AML-193 (cell line): Measurements from ENCODE around the gene PGGHG.
"Not testable (repeated sequence)": the region's sequence is repeated elsewhere in the genome, so short reads cannot be mapped to it uniquely, and the experiment has no call there.

Source experiments
- DNase-seq, 2 experiments: peaks; one replicate each; lab custom pipeline; 2025; lab: John Stamatoyannopoulos, UW

Gene PGGHG

DNA sequence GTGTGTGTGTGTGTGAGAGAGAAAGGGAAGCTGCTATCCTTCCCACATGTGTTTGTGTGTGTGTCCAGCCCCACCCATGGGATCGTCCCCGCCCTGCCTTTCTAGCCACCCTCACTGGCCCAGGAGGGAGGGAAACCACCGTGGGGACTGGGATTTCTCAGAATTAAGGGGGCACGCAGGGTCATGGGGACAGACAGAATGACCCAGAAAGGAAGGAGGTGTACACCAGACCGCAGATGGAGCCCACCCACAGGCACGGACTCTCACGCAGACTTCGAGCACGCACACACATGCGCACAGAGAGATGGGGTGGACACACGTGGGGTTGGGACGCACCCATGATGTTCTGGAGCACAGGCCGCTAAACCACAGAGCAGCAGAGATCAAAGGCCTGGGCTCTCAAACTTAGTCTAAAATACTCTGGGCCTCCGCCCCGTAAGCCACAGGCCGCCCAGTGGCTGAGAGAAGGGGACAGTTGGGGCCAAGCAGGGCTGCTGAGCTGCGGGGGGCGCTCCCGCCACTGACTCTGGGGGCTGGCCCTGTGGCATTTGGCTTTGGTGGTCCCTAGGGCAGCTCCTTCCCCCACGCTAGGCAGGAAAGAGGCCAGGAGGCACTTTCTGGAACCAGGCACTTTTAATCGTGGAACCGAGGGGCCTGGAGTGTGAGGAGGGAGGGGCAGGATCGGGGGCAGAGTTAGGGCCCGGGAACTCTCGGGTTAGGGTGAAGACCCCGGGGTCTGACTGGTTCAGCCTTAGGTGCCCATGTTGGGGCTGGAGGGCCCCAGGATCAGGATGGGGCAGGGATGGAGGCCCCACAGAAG, 8.9 kb downstream of the PGGHG start:
- no peak for DNase-seq

DNA sequence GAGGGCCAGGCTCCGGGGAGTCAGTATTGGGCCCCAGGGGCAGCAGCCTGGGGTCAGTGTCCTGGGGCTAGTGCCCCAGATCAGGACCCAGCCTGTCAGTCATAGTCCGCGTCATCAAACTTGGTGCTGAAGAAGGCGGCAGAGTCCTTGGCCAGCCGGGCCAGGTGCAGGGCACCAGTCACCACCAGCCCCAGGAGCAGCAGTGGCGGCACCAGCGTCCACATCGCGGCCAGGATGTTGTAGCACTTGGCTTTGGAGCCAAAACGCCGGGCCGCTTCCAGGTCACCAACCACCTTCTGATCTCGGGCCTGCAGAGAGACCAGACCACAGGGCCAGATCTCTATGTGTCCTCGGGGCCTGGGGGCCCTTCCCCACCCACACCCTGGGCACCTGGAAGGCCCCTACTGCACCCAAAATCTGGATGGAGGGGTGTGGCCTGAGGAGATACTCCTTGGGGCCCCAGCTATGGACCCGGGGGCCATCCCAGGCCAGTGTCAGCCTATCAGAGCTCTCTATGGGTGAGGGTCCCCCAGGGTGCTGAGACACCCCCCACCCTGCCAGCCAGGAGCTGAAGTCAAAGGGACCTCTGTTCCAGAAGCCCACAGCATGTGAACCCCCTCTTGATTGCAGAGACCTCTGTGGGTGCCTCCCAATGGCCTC, 9.6 kb downstream of the PGGHG start:
- no peak for DNase-seq

DNA sequence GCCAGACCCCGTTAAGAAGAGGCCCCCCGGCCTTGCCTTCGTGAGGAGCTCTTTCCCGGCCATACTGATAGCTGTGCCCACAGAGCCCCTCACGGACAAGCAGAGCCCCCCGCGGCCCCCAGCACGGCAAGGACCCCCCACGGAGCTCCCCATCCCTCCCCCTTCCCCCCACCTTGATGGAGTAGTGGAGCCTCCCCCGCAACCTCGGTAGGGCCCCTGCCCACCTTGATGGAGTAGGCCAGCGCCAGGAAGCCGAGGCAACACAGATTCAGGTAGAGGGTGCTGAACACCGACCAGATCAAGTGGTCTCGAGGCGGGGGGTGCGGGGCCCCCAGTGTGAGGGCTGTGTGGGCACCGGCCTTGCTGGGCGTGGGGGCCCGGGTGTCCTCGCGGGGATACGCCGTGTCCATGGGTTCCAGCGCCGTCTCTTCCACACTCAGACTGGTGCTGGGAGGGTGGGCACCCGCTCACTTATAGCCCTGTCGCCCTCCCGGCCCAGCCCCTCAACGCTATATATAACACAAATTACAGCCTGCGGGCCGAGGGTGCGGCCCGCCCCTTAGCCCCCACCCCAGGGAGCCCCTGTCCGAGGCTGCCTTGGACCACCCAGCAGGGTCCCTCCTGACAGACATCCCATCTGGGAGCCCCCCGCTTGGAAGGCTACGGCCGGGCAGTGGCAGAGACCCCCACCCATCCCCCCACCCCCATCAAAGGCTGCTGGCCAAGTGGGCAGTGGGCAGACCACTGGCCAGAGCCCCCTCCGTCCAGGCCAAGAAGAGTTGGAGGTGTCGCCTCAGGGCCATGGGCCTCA, 10.4 kb downstream of the PGGHG start, which contains the start of gene IFITM5:
Gene IFITM5, minus strand, starts transcription at position 446 of the 811 bp plus-strand sequence. Its CDS starts 36 bp downstream, at position 410.
- DNase-seq, result no peak

DNA sequence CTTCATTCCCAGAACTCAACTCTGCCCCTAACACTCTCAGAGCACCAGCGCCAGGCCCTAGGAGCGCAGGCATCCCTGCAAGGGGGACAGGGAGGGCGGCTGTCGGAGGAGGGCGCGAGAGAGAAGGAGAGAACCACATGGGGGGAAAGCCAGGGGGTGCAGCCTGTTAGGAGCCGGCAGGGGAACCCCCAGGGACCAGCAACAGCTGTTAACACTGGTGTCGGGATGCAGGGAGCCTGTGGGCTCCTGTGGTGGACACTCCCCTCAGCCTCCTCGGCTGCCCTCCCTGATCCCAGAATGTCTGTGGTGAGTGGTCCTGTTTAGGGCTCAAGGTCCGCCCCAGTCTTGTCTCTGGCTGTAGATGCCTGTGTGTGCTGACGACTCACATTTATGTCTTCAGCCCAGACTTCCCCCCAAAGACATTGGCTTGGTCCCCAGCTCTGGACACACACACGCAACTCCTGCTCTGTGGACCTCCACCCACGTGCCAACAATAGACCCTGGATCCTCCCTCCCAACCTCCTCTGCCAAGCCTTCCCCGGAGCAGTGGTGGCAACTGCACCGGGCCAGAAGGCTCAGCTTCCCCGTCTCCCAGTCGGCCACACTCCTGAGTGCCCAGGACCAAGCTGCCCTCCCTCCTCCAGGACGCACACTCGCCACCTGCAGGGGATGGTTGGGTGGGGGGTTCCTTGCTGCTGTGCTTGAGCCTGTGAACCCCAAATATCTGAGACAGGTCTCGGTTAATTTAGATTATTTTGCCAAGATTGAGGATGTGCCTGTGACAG, 11.2 kb downstream of the PGGHG start:
- DNase-seq, result no peak

DNA sequence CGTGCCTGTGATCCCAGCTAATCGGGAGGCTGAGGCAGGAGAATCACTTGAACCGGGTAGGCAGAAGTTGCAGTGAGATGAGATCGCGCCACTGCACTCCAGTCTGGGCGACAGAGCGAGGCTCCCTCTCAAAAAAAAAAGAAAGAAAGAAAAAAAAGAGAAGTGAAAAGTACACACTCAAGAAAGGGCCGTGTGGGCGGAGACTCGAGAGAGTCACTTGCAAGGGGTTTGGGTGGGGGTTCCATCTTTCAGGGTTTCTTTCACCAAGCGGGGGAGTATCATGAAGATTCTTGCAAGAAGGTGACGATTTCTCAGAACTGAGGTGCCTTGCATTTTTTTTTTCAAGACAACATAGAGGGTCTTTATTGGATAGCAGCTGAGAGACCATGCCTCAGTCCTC, 14.4 kb downstream of the PGGHG start:
- DNase-seq, result no peak

DNA sequence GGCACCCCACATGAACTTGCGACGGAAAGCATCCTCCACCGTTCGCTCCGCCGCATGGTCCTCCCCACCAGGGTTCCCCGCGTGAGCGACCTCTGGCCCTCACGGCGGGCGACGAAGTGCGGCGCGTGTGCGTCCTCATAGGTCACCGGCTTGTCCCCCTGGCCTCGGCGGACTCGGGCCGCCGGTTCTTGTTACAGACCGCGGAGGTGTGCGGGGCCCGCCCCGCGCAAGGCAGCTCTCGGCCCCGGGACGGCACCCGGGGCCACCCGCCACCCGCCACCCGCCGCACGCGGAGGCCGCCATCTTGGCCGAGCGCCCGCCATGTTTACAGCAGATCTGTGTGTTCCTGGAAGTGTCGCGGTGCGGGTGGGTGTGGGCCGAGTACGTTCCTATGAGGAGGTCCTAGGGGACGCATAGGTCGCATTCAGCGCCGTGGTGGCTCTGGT, 15.2 kb downstream of the PGGHG start:
- no peak for DNase-seq

DNA sequence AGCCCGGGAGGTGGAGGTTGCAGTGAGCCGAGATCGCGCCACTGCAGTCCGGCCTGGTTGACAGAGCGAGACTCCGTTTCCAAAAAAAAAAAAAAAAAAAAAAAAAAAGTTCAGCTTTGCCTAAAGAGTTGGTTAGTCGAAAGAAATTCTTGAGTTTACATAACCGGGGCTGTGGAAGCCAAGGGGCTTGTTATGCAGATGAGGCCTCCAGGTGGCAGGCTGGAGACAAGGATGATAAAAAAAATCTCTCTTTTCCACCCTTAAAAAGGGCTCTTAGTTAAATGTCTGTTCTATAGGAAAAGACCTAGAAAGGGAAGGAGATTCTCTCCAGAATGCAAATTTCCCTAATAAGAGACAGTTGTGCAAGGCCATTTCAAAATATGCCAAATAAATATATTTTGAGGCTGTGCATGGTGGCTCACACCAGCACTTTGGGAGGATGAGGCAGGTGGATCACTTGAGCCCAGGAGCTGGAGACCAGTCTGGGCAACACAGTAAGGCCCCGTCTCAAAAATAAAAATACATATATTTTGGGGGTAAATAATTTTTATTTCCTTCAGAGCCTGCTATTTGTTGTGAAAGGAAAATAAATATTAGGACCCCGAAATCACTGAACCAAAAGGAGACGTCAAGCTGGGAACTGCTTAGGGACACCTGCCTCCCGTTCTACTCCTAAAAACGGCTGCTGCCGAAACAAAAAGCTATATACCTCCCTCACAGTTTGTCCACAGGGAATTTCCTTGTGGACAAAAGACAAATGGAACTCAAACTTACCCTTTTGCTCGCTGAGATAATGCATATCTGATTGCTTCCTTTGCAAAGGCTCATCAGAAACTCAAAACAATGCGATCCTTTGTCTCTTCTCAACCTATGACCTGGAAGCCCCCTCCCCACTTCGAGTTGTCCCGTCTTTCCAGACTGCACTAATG, 16.3 kb downstream of the PGGHG start:
- peak; percentile 63 to 65 for DNase-seq

DNA sequence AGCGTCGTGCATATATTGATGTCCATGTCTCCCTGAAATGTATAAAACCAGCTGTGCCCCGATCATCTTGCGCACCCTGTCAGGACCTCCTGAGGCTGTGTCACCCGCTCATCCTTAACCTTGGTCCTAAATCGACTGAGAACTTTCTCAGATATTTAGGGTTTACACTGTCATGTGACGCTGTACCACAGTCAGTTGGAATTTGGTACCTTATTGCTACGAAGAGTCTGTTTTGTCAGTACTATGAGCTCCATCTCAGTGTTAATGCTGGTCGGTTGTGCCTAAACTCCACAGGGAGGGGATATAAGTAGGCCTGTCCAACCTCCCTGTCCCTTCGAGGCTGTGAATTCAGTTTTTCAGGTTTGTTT, 16.9 kb downstream of the PGGHG start:
- no peak for DNase-seq

DNA sequence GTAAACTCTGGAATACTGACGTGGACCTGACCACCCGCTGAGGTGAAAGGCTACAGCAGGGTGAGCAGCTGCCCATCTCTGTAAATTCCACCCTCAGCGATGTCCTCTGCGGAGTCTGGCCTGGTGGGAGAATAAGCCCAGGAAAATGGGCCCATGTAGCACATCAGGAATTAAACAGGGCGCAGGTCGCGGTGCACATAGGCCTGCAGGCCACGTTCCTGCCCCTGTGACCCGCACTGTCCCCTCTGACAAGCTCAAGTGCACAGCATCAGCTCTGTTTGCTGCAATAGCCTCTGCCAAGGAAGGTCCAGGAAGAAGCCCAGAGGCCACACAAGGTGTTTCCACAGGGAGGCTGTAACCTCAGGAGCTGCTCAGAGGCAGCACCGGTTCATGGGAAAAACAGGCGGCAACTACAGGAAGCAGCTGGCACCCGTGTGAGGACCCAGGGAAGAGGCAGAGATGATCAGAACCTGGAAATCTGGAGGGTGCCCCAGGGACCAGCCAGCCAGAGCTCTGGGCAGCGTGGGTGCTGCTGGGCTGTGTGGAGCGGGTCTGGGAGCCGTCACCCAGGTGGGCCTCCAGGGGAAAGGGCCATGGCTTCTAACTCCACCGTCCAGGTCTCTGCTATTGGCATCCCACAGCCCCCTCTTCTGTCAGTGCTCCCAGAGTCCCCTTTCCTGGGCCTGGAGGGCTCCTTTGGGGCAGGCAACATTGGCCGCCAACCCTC, 17.9 kb downstream of the PGGHG start:
- no peak for DNase-seq

DNA sequence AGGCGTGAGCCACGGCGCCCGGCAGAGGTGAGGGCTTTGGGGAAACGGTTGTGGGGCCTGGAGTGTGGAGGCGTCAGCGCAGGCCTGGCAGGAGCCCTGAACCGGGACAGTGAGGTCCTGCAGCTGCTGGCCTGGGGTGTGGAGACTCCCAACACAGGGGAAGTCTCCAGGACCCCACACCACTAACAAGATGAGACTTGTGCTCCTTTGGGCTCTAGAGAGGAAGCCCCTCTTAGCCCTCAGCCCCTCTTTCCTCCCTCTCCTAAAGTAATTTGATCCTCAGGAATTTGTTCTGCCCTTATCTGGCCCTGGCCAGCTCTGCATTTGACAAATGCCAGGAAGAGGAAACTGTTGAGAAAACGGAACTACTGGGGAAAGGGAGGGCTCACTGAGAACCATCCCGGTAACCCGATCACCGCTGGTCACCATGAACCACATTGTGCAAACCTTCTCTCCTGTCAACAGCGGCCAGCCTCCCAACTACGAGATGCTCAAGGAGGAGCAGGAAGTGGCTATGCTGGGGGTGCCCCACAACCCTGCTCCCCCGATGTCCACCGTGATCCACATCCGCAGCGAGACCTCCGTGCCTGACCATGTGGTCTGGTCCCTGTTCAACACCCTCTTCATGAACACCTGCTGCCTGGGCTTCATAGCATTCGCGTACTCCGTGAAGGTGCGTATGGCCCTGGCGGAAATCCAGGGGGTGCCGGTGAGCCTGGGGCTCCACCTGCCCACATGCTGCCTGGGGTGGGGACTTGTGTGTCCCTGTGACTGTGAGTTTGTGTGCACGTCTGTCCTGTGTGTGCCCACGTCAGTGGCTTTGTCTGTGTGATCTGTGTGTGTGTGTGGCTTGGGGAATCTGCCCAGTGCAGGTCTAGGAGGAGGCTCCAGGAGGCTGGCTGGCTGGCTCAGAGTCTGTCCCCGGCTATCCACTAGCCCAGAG, 19.1 kb downstream of the PGGHG start, which contains the start of gene IFITM2:
Gene IFITM2, plus strand, starts transcription at position 51 of the 943 bp plus-strand sequence. Its CDS starts 377 bp downstream, at position 428.
- peak; percentile 93 to 96 for DNase-seq

DNA sequence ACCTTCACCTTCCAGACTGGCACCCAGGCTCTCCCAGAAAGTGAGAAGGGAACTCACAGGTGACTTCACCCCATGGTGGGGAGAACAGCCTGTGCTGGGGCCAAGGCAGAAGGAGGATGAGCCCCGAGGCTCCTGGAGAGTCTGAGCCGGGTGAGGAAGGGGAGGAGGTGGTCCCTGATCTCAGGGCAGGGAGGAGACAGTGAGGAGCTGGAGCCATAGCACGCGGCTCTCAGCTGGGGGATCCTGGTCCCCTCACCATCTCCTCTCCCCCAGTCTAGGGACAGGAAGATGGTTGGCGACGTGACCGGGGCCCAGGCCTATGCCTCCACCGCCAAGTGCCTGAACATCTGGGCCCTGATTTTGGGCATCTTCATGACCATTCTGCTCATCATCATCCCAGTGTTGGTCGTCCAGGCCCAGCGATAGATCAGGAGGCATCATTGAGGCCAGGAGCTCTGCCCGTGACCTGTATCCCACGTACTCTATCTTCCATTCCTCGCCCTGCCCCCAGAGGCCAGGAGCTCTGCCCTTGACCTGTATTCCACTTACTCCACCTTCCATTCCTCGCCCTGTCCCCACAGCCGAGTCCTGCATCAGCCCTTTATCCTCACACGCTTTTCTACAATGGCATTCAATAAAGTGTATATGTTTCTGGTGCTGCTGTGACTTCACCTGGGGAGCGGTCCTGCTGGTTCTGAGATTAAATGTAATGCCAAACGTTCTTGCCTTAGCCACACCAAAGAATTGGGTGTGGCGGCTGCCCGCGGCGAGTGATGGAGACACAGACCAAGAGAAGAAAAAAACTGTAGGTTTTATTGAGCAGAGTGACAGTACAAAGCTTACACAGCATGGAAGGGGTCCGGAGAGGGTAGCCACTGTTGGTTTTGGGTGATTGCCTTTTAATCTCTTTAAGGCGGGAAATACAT, 20.1 kb downstream of the PGGHG start:
- not testable (repeated sequence) for DNase-seq

DNA sequence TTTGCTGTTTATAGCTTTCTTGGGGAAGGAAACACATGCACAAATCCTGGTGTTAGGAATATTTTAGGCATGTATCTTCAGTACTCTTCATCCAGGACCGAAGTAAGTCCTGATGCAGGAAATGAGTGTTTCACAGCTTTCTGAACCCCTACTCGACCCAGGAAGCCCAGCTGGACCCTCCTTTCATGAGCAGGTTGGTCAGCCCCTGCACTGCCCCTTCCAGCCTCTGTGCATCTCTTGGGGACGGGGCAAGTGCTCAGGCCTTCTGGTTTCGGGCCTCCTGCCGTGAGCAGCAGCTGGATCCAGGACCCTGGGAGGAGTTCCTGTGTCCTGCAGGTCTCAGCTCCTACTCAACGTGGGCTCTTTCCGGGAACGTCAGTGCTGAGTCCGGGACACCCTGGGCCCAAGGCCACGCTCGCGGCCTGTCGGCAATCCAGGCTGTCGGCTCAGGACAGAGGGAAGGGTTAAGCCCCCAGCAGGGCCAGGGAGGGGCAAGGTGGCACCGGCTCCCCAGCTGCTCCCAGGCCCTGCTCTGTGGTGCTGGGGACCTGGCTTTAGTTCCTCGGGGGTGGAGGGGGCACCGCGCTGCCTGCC, 21.1 kb downstream of the PGGHG start:
- DNase-seq, result not testable (repeated sequence)

DNA sequence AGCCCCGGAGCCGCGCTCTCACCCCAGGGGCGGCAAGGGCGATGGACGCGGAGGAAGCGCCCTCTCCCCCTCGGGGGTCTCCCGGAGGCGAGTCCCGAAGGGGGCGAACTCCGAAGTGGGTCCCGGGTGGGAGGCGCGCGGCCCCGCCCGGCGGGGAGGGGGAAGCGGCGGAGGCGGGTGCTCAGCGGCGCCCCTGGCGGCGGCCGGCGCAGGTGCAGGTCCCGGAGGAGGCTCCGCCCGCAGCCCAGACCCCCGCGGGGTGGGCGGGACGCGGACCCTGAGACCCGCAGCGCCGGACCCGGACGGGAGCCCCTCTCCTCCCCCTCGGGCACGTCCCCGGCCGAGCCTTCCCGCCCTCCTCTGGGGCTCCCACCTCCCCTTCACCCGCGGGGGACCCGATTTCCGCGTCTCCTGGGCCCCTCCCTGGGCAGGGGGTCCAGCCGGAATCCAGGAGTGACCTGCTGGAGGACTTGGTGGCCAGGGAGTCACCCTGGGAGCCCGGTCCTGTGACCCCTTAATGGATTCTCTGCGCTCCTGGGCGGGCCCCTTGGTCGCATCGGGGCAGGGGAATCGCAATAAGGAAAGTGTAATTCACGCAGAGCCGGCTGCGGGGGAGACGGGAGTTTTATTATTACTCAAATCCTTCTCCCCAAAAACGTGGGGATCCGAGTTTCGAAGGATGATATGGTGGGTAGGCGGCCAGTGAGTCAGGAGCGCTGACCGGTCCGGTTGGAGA, 22.3 kb downstream of the PGGHG start:
- not testable (repeated sequence) for DNase-seq

DNA sequence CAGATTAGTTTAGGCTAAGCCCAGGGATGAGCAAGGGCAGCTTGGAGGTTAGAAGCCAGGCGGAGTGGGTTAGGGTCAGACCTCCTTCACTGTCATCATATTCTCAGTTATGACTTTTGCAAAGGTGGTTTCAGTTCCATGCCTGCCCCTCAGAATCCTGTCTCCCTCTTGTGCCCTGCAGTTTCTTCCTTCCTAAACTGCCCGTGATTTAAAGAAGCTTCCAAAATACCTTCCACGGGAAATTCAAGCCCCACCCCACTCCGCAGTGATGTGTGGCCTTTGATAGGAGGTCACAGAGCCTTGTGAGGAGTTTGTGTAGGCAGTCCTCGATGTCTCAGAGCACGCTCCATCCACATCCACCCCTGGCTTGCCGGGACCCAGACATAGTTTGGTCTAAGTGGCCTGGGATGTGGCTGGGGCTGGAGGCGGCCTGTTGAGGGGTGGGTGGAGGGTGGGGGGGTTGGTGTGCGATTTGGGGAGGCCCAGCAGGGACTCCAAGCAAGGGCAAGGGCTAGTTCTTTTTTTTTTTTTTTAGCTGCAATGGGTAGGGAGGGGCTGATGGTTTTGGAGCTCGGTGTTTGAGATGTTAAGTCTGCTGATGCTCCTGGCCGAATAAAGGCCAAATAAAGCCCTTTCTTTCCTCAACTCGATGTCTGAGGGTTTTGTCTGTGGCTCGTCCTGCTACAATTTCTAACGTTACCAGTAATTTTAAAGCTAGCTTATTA, 23.3 kb downstream of the PGGHG start:
- DNase-seq, result no peak

DNA sequence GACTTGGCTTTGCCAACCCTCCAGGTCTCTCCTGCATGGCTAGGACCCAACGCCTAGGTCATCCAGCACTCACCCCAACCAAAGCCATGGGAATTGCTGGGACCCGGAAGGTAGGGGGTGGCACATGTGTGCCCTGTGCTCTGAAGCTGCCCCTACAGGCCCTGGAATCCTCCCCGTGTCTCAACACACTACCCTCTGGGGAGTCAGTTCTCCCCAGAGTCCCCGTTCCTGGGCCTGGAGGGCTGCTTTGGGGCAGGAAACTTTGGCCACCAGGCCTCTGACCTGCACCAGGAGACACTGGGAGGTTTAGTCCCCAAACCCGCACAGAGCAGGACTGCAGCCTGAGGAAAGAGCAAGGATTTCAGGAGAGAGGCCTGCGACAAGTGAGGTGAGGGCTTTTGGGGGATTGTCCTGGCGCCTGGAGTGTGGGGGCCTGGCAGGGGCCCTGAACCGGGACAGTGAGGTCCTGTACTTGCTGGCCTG, 24.4 kb downstream of the PGGHG start:
- DNase-seq, result no peak
